Right ventricle myocardium superior (tissue), 1 donor: ENCODE data around the gene TARS3. TPM values are rescaled to one million over a fixed set of nuclear protein-coding genes. Genes with fewer than 3 reads are reported as not detected.
"Not testable (repeated sequence)": the region's sequence is repeated elsewhere in the genome, so short reads cannot be mapped to it uniquely, and the experiment has no call there.

Experiments used
- ATAC-seq: fragments of 200-7000 bp; cut with Tn5 transposase; one replicate; pipeline ENCODE4 v1.9.1; 2020; ENCODE audit warnings: mild to moderate bottlenecking; ENCODE audit not compliant: poor library complexity
- DNase-seq: peaks from one replicate; pipeline ENCODE4 v3.0.0-alpha.2; 2020
- intact Hi-C: fragments of 100-400 bp; cut with DNase I; formaldehyde crosslinking; loops from one replicate; pipeline ENCODE4 v1.11.2; 2022
- total RNA-seq: library from RNA; stranded (reverse); fragmentation: NEBNext Ultra II Directional; extraction: Animal tissue kit (Norgen Biotek cat#: 25700); gene quantifications from one replicate; pipeline ENCODE4 v1.2.1, GENCODE V29; 2021
- donor health status: DM: no; HTN: yes; CAD: no; lungs with severe emphysema.

The TARS3 gene
- total RNA-seq, 1 donor from 2014 or later, result 29.9 TPM

DNA sequence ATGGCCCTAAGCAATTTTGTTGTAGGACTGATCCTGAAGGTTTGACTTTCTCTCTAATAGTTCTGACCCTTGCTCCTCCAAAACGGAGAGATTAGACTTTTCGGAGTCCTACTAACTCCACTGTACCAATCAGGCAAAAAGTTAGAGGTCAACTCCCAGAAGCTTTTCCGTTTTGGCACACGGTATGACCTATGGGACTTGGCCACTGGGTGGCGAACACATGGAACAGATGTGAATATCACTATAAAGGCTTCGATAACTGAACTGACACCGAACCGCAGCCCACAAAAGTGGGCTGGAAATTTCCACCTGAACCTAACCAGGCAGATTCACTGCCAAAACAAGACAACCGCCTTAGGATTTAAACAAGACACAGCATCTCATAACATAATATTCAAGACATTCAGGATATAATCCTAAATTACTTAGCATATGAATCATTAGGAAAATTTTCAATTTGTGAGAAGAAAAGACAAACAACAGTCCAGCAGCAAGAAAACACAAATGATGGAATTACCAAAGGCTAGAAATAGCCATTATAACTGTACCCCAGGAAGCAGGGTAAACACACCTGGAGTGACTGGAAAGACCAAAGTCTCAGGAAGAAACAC lies 59.9 kb downstream of the TARS3 start:
- intact Hi-C loops, result no loop called here
- ATAC-seq (no peak), DNase-seq (no peak)

DNA sequence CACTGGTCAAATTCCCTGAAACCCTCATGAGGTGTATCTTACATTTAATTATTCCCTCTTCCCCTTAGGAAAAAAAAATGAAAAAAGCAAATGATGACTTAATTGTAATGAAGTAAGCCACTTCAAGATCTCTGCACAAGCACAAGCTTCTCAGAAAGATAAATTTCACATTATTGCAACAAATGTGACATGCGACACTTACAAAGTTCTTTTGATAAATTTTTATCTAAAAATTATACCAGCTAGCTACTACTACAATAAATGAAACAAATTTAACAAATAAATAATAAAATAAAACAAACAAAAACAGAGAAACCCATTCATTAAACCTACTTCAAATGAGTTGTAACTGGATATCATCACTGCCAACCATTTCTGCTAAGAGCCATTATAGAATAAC lies 62.1 kb downstream of the TARS3 start:
- ATAC-seq (no peak), DNase-seq (no peak)
- intact Hi-C loops, result no loop called here

DNA sequence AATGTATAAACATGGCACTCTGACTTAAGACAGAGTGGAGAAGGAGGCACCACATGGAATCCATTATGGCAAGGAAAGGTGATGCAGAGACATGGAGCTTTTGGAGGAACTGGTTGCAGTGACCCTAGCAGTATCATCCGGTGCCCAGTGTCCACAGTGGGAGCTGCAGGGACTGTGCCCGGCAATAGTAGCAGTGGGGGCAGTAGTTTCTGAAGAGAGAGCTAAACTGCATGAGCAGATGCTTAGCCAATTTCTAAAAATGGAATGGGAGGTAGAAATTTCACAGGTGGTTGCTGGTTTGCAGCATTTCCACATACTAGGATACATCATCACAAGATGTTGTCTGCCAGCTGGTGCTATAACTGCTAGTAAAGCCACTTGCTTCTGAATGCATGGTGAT lies 64.3 kb downstream of the TARS3 start:
- ATAC-seq (no peak), DNase-seq (no peak)
- intact Hi-C loops, result no loop called here

DNA sequence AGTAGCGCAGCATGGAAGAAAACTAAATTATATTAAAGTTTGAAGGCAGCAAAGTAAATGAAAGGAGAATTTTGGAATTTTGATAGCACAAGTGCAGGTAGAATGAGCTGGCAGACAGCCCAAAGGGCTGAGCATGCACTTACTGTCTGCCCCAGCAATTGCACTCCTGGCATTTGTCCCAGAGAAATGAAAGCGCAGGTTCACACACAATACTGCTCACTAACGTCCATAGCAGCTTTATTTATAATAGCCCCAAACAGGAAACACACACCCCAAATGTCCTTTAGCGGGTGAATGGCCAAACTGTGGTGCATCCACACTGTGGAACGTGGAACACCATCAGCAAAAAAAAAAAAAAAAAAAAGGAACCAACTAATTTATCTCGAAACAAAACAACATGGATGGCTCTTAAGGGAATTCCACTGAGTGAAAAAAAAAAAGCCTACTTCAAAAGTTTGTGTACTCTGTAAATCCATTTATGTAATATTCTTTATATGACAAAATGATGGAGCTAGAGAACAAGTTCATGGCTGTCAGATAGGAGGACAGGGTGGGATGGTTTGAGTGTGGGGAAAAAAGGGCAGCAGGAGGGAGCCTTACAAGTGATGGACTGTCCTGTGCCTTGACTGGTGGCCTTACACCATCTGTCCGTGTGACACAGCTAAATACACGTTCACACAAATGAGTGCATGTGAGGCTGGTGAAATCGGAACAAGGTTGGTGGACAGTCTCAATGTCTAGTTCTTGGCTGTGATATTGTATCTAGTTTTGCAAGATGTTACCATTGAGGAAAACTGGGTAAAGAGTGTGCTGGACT lies 66.1 kb downstream of the TARS3 start:
- DNase-seq (peak; percentile 47), ATAC-seq (peak; percentile 68)
- intact Hi-C loops, result no loop called here

DNA sequence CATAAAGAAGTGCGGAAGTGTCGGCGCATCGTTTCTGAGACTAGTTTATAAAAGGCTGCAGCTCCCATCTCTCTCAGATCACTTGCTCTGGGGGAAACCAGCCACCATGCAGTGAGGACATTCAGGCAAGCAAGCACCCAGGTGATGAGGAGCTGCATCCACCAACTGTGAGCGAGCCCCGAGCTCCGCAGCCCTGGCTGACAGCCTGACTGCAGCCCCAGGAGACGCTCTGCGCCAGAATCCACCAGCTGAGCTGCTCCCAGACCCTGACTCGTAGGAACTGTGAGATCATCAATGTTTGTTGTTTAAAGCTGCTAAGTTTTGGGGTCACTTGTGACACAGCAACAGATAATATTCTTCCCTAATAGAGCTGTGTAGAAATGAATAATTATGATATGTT lies 67.1 kb downstream of the TARS3 start:
- intact Hi-C loops, result no loop called here
- ATAC-seq, result no peak
- DNase-seq, result no peak

DNA sequence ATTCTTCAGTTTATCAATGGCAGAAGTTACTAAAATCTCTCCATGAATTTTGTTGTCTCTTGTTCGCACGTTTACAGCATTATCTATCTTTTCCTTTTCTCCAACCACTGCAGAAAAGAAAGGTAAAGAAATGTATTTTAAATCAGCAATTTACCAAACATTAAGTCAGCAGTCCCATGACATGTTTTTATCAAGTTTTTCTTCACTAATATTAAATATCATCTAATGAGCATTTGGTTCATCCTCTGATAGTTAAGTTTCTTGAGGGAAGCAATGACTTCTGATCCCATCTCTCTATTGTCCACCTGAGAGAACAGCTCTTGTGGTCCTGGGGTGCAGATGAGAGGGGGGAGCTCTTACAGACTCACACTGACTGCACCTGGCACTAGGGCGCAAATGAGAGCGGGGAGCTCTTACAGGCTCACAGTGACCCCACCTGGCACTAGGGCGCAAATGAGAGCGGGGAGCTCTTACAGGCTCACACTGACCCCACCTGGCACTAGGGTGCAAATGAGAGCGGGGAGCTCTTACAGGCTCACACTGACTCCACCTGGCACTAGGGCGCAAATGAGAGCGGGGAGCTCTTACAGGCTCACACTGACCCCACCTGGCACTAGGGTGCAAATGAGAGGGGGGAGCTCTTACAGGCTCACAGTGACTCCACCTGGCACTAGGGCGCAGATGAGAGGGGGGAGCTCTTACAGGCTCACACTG lies 69.5 kb downstream of the TARS3 start:
- not testable (repeated sequence) for DNase-seq, ATAC-seq
- intact Hi-C loops, result loop anchor here (5.0 kb wide), 1 partner anchor 352 kb away; no protein-coding TSS in a partner anchor

DNA sequence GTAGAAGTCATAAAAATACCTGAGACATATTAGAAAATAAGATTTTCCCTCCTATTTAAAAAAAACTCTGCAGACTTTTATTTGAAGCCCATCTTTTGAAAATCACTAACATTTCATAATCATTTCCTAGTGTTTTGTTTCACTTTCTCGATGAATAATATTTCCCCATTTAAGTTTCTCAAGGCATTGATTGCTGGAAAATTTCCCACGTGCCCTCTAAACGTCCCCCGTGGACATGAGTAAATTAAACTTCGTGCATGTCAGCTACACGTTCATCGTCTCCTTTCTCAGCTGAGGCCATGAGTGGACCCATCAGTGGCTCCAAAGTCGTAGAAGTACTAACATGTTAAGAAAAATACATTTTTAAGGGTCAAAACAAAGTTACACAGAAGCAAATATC lies 70.1 kb downstream of the TARS3 start:
- ATAC-seq (no peak), DNase-seq (no peak)
- intact Hi-C loops, result loop anchor here (5.0 kb wide), 1 partner anchor 352 kb away; no protein-coding TSS in a partner anchor

DNA sequence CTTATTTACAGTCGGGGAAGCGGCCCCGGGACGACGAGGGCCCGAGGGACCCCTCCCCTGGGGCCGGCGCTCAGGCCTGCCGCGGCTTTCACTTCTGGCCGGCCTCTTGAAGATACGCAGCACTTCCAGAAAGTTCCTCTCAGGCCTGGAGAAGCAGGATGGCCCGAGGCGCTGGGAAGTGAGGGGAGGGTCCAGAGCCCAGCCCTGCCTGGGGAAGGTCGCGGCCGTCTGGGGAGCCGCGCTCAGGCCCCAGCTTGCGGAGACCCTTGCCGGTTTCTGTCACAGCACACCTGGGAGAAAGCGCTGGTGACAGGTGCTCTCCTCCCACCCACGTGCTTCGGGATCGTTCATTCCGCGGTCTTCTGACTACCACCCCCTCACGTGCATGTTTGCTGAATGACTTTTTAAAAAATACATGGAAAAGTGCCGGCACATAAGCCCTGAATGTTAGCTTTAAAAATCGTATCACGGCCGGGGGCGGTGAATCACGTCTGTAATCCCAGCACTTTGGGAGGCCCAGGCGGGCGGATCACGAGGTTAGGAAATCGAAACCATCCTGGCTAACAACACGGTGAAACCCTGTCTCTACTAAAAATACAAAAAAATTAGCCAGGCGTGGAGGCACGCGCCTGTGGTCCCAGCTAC lies 71.4 kb downstream of the TARS3 start:
- intact Hi-C loops, result loop anchor here (5.0 kb wide), 1 partner anchor 351 kb away; no protein-coding TSS in a partner anchor
- DNase-seq, result peak; percentile 45
- peak; percentile 36 for ATAC-seq

DNA sequence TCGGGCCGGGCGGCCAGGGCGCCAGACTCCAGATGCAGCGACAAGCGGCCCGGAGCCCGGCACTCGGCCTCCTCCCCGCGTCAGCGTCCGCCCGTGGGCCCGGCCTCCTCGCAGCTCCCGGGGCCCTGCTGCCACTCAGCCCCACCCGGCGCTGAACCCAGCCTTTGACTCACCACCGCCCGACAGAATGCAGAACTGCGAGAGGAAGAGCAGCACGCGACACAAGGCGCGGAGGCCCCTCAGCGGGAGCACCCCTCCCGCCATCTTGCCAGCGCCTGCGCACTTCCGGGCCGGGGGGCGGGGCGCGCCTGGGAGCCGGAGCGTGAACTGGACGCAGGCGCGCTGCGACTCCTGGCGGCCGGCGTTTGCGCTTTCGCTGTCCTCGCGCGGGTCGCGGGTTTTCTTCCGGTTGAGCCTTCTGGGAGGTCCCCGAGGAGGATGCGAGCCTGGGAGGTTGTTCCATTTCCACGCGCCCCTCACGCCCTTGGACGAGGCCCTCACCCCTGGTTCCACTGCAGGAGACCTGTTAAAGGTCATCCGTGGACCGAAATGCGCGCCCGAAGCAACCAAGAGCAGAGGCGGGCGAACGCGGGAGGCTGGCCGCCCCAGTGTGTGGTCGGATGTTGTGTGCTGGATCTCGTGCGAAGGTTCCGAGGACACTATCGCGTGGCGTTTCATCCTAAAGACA lies 72.0 kb downstream of the TARS3 start, which contains the start of gene TM2D3:
TM2D3 (minus strand) TSS at position 284 of the 688 bp plus-strand sequence; CDS start at position 264, 20 bp downstream.
- intact Hi-C loops, result loop anchor here (5.0 kb wide), 1 partner anchor 350 kb away; no protein-coding TSS in a partner anchor
- peak; percentile 98 for ATAC-seq

DNA sequence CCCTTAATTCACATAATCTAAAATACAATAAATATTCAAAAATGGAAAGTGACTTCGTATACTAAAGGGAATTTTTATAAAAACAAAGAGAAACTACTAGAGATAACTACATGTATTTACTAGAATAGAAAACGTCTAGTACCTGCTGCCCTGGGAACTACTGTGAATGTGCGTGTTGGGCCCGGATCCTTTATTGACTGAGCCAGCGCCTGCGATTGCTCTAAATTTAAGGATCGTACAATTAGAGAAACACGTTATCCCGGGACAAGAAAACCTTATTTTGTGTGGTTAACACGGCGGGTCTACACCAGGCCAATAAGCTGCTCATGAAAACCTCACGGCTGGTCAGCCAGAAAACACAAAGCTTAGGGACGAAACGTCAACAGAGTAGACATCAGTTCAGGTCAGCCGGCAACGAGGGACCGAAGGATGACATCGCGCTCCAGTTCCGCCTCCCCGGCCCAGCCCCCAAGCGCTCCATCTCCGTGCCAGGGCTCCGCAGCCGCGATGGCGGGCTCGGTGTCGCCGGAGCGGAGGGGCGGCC lies 72.6 kb downstream of the TARS3 start:
- DNase-seq, result no peak
- intact Hi-C loops, result loop anchor here (5.0 kb wide), 1 partner anchor 349 kb away; no protein-coding TSS in a partner anchor
- ATAC-seq, result peak; percentile 65

More for the DNA sequence above, 72.0 kb downstream of the TARS3 start, which contains the start of gene TM2D3:
- DNase-seq, result peak; percentile 97

DNA sequence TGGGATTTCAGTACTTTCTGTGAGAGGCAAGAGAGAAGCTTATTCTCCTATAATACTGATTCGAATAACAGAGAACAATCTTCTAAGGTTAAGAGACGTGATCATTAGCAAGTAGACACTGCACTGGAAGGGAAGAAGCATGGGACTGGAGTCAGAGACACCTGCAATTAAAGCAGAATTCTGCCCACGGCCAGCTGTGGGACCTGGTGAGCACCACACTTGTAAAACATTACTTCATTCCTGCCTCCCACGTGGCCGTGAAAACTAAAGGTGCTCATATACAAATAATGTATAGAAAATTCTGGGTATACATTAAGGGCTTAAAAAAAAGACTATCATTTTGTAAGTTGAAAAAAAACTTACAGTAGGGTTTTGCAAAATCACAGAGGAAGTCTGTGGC lies 74.1 kb downstream of the TARS3 start:
- intact Hi-C loops, result loop anchor here (5.0 kb wide), 1 partner anchor 348 kb away; no protein-coding TSS in a partner anchor
- no peak for DNase-seq

DNA sequence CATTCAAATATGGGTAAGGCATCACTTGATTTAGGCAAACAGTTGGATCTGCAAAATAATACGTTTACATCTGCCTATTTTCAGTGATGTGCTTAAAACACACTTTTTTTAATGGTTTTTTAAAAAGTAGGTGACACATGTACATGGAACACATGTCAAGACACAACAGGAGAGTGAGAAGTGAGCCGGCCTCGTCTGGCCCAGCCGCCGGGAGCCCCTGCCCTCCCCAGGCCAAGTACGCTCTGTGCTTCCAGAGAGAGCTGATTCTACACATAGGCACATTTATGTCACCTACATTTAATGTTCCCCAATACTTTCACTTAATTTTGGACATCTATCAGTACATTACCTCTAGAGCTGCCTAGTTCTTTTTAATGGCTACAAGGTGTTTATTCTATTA lies 75.9 kb downstream of the TARS3 start:
- DNase-seq (no peak), ATAC-seq (no peak)
- intact Hi-C loops, result no loop called here

More for the DNA sequence above, 74.1 kb downstream of the TARS3 start:
- no peak for ATAC-seq

DNA sequence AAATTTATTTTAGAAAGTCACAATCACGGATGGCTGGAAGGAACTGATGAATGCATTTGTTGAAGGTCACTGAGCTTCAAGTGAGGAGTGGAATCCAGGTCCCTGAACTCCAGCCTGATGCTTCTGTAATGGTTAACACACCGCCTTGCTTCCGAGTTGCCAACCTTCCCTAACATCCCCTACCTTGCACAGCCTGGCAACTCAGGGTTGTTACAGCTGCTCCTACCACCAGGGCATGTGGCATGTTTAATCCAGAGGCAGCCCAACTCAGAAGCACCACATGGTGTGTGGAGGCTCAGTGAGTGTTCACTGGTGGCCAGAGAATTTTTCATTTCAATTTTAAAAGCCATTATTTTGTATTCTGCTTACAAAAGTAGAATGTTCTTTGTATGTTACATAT lies 77.0 kb downstream of the TARS3 start:
- DNase-seq (no peak), ATAC-seq (peak; percentile 1)
- intact Hi-C loops, result no loop called here

DNA sequence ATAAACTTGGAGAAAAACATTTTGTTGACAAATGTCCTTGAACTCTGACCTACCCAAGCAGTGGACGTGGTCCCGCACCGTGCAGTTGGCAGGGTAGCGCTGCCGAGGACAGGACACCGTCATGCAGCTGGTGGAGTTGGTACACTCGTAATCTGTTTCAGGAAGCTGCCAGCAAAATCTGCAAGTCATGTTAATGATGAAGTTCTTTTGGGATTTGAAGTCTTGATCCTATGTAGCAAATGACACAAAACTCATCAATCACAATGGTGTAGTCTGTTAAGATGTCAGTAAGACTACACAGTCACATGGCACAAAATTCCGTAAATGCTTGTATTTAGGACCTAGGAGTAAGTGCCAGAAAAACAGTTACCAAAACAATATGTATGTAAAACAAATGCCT lies 77.6 kb downstream of the TARS3 start:
- intact Hi-C loops, result no loop called here
- DNase-seq, result peak; percentile 63
- peak; percentile 81 for ATAC-seq

DNA sequence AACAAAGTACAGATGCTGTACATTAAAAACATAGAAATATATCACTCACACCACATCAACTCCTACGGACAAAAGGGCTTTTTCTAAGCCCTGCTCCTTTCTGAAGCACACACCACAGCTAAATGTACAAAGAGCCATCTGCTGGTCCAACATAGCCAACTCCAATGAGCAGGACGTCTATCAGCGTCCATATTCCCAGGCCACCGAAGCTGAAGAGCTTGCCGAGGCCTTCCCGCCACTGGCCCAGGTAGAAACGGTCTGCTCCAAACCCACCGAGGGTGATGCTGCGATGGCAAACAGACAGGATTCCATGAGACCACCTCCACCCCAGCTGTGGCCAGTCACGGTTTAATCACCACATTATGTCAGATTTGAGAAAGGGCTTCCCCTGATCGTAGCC lies 81.9 kb downstream of the TARS3 start:
- DNase-seq (no peak), ATAC-seq (peak; percentile 14)
- intact Hi-C loops, result loop anchor here (5.0 kb wide), 1 partner anchor 100 kb away; no protein-coding TSS in a partner anchor

DNA sequence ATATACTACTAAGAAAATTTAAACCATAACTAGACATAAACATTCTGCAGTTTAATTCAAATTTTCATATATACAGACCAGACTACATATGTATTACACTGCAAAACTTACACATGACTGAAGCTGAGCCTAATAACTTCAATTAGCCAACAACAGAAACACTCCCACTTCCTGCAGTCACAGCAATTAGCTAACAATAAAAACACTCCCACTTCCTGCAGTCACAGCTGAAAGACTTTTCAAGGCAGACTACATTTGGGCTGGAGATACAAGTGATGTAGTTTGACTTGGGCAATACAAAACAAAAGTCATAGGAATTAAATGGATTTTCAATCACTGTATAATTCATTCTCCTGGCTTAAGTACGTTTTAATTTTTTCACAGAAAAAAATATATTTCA lies 82.4 kb downstream of the TARS3 start:
- intact Hi-C loops, result loop anchor here (5.0 kb wide), 1 partner anchor 100 kb away; no protein-coding TSS in a partner anchor
- ATAC-seq (peak; percentile 18), DNase-seq (no peak)

DNA sequence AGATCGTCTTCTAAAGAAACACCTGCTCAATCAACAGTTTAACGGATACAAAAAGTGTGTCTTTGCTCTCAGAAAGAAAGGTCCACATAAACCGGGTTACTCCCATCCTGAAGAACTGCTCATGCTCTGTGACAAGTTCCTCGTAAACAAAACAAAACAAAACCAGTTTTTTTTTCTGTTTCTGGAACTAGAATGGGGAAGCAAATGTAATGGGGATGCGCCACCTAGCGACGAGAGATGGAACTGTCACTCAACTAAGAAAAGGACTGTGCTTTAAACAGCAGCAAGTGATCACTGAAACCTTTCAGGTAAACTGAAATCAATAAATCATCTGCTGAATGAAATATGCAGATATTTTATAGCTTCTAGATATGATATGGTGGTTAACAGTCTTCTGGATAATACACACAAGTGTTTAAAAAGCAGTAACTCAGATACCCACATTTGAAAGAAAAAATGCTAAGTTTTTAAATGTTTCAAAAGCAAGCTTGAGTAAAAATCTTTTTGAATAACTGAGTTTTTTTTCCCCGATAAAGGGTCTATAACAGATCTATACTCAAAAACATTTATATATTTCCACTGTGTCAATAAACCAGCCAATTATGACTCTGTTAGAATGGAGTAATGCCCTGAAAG lies 83.0 kb downstream of the TARS3 start:
- DNase-seq, result peak; percentile 78
- peak; percentile 68 for ATAC-seq
- intact Hi-C loops, result loop anchor here (5.0 kb wide), 1 partner anchor 99 kb away; no protein-coding TSS in a partner anchor
